GM12865 (cell line): ENCODE measurements around the gene S100A12.
A peak's percentile ranks its signal among the peaks of the same experiment; 100 is the strongest.

Experiments used
- DNase-seq: peaks from one replicate; pipeline ENCODE4 v3.0.0; 2010; ENCODE audit warnings: low read depth
- H3K4me3 ChIP-seq: 2 replicates; pipeline ENCODE4 v1.5.1; 2011; ENCODE audit warnings: mild to moderate bottlenecking, low read depth, low read length, control low read depth
- TF ChIP-seq, protein P1 (sequence below): IDR thresholded peaks from 2 replicates; pipeline ENCODE4 v1.5.1; 2011; ENCODE audit warnings: low read length, control low read depth, low read depth, inconsistent platforms; ENCODE audit not compliant: insufficient read depth; ENCODE audit errors: missing control alignments

The S100A12 gene

DNA sequence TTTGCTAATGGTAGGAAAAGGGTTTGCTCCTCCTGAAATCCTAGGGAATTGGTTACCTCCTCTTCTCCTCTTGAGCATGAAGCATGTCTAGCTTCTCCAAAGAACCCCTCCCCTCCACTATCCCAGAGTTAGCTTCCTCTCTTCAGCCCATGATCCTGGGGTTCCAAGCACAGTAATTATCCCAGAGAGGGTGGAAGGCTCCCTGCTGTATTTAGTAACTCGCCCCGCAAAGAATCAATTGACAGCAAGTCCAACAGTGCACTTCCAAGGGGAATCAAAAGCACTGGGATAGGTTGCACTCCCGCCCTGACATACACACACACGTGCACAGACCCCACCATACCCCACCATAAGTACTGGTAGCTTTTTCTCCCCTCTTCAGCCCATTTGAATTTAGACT, 12.4 kb upstream of the S100A12 start:
- no peak for DNase-seq
- TF ChIP-seq, protein P1, sequence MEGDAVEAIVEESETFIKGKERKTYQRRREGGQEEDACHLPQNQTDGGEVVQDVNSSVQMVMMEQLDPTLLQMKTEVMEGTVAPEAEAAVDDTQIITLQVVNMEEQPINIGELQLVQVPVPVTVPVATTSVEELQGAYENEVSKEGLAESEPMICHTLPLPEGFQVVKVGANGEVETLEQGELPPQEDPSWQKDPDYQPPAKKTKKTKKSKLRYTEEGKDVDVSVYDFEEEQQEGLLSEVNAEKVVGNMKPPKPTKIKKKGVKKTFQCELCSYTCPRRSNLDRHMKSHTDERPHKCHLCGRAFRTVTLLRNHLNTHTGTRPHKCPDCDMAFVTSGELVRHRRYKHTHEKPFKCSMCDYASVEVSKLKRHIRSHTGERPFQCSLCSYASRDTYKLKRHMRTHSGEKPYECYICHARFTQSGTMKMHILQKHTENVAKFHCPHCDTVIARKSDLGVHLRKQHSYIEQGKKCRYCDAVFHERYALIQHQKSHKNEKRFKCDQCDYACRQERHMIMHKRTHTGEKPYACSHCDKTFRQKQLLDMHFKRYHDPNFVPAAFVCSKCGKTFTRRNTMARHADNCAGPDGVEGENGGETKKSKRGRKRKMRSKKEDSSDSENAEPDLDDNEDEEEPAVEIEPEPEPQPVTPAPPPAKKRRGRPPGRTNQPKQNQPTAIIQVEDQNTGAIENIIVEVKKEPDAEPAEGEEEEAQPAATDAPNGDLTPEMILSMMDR: no peak
- H3K4me3 ChIP-seq: no peak overlapping the region

DNA sequence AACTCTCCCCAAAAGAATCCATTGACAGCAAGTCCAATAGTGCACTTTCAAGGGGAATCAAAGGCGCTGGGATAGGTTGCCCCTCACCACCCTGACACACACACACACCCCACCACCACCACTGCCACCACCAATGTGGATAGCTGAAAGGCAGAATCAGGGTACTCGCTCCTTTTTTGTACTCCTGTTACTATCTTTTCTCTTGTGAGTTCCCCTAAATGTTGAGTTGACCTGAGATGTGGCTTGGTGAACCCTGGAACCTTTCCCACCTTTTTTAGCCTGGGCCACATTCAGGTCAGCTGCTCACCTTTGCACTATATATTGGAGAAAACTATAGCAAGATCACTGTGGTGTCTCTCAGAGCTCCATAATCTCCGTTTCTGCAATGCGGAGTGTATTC, 11.6 kb upstream of the S100A12 start:
- no peak overlapping the region for H3K4me3 ChIP-seq
- TF ChIP-seq, protein P1: no peak
- DNase-seq: no peak

DNA sequence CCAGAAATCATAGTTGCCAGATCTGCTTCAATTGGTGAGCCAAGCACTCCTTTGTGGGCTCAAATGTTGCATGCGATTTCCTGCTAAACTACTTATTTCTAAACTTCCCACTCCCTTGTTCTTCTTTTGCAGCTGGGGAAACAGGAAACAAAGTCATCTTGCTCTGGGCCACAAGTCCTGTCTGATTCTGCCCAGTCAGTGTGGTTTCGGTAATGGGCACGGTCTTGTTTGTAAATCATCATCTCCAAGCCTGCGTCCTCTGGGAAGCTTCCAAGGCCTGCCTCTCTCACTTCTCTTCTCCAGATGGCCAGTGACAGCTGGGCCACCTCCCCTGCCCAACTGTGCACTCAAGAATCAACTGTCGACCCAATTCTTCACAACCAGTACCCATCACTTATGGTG, 11.1 kb upstream of the S100A12 start:
- no peak overlapping the region for H3K4me3 ChIP-seq
- TF ChIP-seq, protein P1: no peak
- peak; percentile 19 for DNase-seq

DNA sequence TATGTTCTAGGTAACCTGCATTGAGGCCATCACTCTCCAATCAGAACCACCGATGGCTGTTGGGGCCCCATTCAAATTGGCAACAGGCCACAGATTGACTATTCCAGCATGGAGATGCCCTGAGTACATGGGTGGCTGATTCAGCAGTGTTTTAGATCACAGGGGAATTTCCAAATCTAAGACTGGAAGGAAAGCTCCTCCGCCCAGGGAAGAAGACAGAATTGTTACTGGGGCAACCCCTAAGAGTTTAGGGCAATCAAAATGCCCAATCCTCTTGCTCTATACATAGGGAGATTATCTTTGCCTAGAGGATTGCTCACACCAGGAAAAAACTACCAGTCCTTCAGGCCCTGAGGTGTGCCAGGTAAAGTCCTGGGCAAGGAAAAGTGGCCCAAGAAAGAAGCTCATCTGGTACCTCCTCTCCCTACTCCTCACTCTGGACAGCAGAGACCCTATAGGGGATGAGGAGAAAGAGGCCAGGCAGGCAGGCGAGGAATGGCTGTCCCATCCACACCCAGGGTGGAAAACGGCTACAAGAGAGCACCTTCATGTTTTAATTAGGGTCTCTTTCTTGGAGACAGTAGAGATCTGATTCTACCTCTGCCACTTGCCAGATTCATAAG, 9.6 kb upstream of the S100A12 start:
- DNase-seq: no peak
- no peak overlapping the region for H3K4me3 ChIP-seq
- TF ChIP-seq, protein P1: no peak

DNA sequence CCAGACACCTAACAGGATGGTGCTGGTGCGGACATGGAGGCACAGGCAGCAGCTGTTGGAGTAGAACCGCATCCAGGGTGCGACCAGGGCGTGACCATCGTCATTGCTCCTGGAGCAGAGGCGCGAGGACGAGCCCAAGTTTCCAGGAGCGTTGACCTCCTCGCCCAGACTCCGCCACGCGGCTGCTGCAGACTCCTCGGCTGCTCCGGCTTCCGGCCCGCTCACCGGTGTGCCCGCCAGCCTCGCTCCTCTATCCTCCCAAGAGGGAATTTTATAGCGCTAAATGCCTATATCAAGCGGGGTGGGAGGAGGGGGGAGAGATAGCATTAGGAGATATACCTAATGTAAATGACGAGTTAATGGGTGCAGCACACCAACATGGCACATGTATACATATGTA, 5.3 kb upstream of the S100A12 start:
- no peak for DNase-seq
- TF ChIP-seq, protein P1: no peak
- H3K4me3 ChIP-seq: no peak overlapping the region

DNA sequence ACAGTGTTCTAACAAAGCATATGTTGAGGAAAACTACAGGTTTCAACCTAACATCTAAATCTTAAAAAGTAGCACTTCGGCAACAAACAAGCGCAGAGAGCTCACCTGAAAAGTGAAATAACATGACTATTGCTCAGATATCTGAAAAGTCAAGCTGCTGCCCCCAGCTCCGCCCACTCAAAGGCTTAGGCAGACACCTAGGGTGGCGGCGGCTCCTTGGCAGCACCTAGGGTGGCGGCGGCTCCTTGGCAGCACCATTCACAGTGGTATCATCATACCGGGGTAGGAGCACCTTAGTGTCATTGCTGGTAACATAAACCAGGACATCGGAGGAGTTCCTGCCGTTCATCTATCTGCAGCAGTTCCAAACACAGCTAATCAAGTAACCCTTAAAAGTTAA, 4.2 kb upstream of the S100A12 start:
- H3K4me3 ChIP-seq: no peak overlapping the region
- TF ChIP-seq, protein P1: no peak
- DNase-seq: no peak

DNA sequence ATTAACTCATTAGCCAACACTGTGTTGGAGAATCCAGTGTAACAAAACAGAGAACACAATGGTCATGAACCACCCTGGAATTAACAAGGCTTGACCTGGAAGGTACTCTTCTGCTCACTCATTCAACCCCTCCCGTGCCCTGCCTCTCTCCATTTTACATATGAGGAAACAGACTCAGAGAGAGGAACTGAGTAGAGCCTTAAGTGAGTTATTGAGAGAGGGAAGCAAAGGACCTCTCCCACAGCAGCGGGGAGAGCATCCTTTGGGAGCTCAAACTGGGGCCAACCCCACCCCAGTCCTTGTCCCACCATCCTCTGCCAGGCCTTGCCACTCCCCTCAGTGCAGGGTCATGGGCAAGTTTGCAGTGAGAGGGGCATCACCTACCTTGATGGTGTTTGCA, 1.4 kb downstream of the S100A12 start:
- TF ChIP-seq, protein P1: no peak
- DNase-seq: no peak
- H3K4me3 ChIP-seq: no peak overlapping the region
